Immature natural killer cell (primary cell): ENCODE results near the gene MOSPD3. TPM values are rescaled to one million over a fixed set of nuclear protein-coding genes. Genes with fewer than 3 reads are reported as not detected.

Experiments
- DNase-seq, 3 donors: peaks; one replicate each; pipeline ENCODE4 v3.0.0; 2022; ENCODE audit warnings: mixed read lengths in 1 of 3
- H3K27ac Mint-ChIP-seq, 6 donors: one replicate each; pipeline ENCODE4 v1.8.0; 2020; ENCODE audit warnings: mixed read lengths in 6 of 6, mild to moderate bottlenecking in 5 of 6, inconsistent platforms in 4 of 6, moderate library complexity in 3 of 6
- H3K27me3 Mint-ChIP-seq, 3 donors: one replicate each; pipeline ENCODE4 v1.8.0; 2020 to 2021; ENCODE audit warnings: low read depth in 3 of 3, mild to moderate bottlenecking in 3 of 3, mixed read lengths in 3 of 3, moderate library complexity in 3 of 3, inconsistent platforms in 1 of 3
- H3K36me3 Mint-ChIP-seq, 3 donors: one replicate each; pipeline ENCODE4 v1.8.0; 2020; ENCODE audit warnings: mixed read lengths in 3 of 3, inconsistent platforms in 2 of 3, mild to moderate bottlenecking in 2 of 3
- H3K4me1 Mint-ChIP-seq, 2 donors: one replicate each; pipeline ENCODE4 v1.8.0; 2020; ENCODE audit warnings: inconsistent platforms in 2 of 2, mild to moderate bottlenecking in 2 of 2, mixed read lengths in 2 of 2, moderate library complexity in 1 of 2
- H3K4me3 Mint-ChIP-seq, 5 donors: one replicate each; pipeline ENCODE4 v1.8.0; 2020; ENCODE audit warnings: mild to moderate bottlenecking in 5 of 5, mixed read lengths in 5 of 5, inconsistent platforms in 3 of 5, moderate library complexity in 3 of 5
- H3K9me3 Mint-ChIP-seq, 6 donors: one replicate each; pipeline ENCODE4 v1.8.0; 2020; ENCODE audit warnings: mild to moderate bottlenecking in 6 of 6, mixed read lengths in 6 of 6, inconsistent platforms in 4 of 6, moderate library complexity in 3 of 6
- polyA plus RNA-seq, 3 donors: library from polyadenylated mRNA; unstranded; fragments of 300-500 nt; fragmentation: Illumina TruSeq; gene quantifications; one replicate each; pipeline ENCODE4 v1.2.3, GENCODE V29; 2021

MOSPD3 gene
- polyA plus RNA-seq, 3 donors from 2014 or later, result 23.2 to 29.3 (median 27.0) TPM

DNA sequence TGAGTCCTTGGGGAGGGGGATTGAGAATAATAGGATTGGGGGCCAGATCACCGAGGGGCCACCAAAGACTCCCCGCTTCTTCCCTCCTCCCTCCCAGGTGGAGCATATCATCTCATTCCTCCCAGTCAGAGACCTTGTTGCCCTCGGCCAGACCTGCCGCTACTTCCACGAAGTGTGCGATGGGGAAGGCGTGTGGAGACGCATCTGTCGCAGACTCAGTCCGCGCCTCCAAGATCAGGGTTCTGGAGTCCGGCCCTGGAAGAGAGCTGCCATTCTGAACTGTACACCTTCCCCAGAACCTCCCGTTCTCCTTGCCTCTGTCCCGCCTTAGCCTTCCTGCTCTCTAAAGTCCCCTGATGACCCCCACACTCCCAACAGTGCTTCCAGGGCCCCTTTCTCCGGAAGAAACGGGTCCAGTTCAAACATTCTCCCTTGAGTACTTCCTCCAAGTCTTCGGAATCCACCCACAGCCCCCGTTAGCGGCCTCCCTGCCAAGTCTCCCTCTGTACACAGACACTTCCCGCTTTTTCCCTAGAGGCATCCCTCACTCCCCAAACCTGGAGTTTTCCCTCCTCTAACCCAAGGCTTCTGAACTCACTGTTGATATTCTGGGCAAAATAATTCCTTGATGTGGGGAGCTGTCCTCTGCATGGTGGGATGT, 22.1 kb upstream of the MOSPD3 start:
- no peak overlapping the region for H3K27ac Mint-ChIP-seq
- H3K9me3 Mint-ChIP-seq, result no peaks in the 10 kb centered on the region
- DNase-seq, result no peak
- H3K27me3 Mint-ChIP-seq, result peaks cover 8 to 16% (median 13%) of the 10 kb centered on the region in 3 donors
- H3K36me3 Mint-ChIP-seq, result peaks cover 0 to 3% (median 0%) of the 10 kb centered on the region in 3 donors
- peaks cover 14 to 20% of the 10 kb centered on the region in 2 donors for H3K4me1 Mint-ChIP-seq
- no peak overlapping the region for H3K4me3 Mint-ChIP-seq

DNA sequence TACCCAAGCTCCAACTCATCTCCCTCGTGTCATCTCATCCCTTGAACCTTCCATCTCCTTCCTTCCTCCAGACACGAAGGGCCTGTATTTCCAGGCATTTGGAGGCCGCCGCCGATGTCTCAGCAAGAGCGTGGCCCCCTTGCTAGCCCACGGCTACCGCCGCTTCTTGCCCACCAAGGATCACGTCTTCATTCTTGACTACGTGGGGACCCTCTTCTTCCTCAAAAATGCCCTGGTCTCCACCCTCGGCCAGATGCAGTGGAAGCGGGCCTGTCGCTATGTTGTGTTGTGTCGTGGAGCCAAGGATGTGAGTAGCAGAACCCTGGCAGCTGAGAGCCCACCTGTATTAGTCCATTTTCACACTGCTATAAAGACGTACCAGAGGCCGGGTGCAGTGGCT, 20.7 kb upstream of the MOSPD3 start:
- no peak overlapping the region for H3K4me3 Mint-ChIP-seq
- peaks cover 7 to 11% of the 10 kb centered on the region in 2 donors for H3K4me1 Mint-ChIP-seq
- H3K9me3 Mint-ChIP-seq, result no peaks in the 10 kb centered on the region
- peaks cover 0 to 6% (median 4%) of the 10 kb centered on the region in 3 donors for H3K27me3 Mint-ChIP-seq
- no peak for DNase-seq
- H3K36me3 Mint-ChIP-seq, result no peaks in the 10 kb centered on the region
- H3K27ac Mint-ChIP-seq, result no peak overlapping the region

DNA sequence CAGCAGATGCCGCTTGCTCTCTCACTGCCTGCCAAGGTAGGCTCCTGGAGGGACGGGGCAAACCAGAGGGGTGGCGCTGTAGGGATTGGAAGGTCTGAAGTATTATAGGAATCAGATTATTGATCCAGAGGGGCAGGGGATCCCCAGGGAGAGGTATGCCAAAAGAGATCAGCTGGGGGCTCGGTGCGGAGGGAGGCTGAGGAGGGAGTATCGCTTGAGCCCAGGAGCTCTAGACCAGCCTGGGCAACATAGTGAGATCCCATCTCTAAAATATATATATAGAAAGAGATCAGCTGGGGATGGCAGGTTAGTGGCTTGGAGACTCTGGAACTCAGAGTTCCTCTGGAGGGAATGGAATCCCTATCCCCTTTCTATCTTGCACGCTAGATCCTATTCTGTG, 17.2 kb upstream of the MOSPD3 start:
- no peaks in the 10 kb centered on the region for H3K9me3 Mint-ChIP-seq
- no peak overlapping the region for H3K27ac Mint-ChIP-seq
- peaks cover 0 to 5% of the 10 kb centered on the region in 2 donors for H3K4me1 Mint-ChIP-seq
- DNase-seq, result no peak
- H3K36me3 Mint-ChIP-seq, result no peaks in the 10 kb centered on the region
- H3K4me3 Mint-ChIP-seq, result no peak overlapping the region
- peaks cover 0 to 6% (median 5%) of the 10 kb centered on the region in 3 donors for H3K27me3 Mint-ChIP-seq

DNA sequence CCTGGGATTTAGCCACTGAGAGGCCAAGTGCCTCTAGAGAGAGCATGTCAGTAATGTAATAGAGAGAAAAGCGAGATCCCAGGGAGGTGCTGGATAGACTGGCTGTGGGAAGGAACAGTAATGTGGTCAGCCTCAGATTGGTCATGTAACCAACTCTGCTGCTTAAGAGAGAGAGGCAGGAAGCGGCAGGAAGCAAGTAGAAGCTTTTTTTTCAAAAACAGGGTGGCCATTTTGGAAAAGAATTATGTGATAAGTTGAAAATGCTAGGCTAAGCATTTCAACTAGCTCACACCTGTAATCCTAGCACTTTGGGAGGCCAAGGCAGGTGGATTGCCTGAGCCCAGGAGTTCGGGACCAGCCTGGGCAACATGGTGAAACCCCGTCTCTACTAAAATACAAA, 13.9 kb upstream of the MOSPD3 start:
- no peaks in the 10 kb centered on the region for H3K9me3 Mint-ChIP-seq
- DNase-seq, result no peak
- H3K27ac Mint-ChIP-seq, result peak overlapping the region in 1 of 6 donors; percentile 6
- peaks cover 4 to 7% of the 10 kb centered on the region in 2 donors for H3K4me1 Mint-ChIP-seq
- no peak overlapping the region for H3K4me3 Mint-ChIP-seq
- no peaks in the 10 kb centered on the region for H3K36me3 Mint-ChIP-seq
- H3K27me3 Mint-ChIP-seq, result peaks cover 0 to 4% (median 2%) of the 10 kb centered on the region in 3 donors

DNA sequence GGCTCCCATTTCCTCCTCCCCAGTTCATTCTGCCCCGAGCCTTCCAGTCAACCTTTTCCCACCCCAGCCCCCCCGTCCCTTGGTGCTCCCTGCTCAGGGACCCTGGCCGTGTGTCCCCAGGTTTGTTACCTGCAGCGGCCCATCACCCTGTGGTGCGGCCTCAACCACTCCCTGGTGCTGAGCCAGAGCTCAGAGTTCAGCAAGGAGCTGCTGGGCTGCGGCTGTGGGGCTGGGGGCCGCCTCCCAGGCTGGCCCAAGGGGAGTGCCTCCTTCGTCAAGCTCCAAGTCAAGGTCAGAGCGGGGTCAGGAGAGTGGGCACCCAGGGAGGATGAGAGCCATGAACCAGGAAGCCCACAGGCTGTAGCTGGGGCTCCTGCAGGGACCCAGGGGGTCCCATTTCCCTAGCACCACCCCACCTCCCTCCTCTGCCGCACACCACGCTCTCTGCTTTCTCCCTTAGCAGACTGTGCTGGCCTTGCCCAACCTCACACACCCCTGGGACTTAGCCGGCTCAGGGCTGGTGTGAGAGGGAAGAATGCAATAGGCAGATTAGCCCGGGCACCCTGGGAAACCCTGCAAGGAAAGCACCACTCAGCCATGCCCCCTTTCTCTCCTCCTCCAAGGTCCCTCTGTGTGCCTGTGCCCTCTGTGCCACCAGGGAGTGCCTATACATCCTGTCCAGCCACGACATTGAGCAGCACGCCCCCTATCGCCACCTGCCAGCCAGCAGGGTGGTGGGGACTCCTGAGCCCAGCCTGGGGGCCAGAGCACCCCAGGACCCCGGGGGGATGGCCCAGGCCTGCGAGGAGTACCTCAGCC, 12.2 kb upstream of the MOSPD3 start:
- no peaks in the 10 kb centered on the region for H3K36me3 Mint-ChIP-seq
- peaks cover 0 to 7% (median 2%) of the 10 kb centered on the region in 3 donors for H3K27me3 Mint-ChIP-seq
- H3K9me3 Mint-ChIP-seq, result no peaks in the 10 kb centered on the region
- no peak overlapping the region for H3K4me3 Mint-ChIP-seq
- peaks cover 13 to 17% of the 10 kb centered on the region in 2 donors for H3K4me1 Mint-ChIP-seq
- H3K27ac Mint-ChIP-seq, result no peak overlapping the region
- DNase-seq, result no peak

DNA sequence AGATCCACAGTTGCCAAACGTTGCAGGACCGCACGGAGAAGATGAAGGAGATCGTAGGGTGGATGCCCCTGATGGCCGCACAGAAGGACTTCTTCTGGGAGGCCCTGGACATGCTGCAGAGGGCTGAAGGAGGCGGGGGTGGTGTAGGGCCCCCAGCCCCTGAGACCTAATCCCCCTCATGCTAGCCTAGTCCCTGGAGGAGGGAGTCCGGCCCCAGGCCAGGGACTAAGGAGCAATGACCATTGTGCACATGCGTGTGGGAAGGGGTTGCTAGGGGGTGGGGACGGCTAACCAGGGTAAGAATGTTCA, 11.7 kb upstream of the MOSPD3 start:
- H3K4me1 Mint-ChIP-seq, result peaks cover 18 to 21% of the 10 kb centered on the region in 2 donors
- no peak for DNase-seq
- peaks cover 0 to 7% (median 0%) of the 10 kb centered on the region in 3 donors for H3K27me3 Mint-ChIP-seq
- H3K9me3 Mint-ChIP-seq, result no peaks in the 10 kb centered on the region
- H3K36me3 Mint-ChIP-seq, result no peaks in the 10 kb centered on the region
- H3K27ac Mint-ChIP-seq, result no peak overlapping the region
- no peak overlapping the region for H3K4me3 Mint-ChIP-seq

DNA sequence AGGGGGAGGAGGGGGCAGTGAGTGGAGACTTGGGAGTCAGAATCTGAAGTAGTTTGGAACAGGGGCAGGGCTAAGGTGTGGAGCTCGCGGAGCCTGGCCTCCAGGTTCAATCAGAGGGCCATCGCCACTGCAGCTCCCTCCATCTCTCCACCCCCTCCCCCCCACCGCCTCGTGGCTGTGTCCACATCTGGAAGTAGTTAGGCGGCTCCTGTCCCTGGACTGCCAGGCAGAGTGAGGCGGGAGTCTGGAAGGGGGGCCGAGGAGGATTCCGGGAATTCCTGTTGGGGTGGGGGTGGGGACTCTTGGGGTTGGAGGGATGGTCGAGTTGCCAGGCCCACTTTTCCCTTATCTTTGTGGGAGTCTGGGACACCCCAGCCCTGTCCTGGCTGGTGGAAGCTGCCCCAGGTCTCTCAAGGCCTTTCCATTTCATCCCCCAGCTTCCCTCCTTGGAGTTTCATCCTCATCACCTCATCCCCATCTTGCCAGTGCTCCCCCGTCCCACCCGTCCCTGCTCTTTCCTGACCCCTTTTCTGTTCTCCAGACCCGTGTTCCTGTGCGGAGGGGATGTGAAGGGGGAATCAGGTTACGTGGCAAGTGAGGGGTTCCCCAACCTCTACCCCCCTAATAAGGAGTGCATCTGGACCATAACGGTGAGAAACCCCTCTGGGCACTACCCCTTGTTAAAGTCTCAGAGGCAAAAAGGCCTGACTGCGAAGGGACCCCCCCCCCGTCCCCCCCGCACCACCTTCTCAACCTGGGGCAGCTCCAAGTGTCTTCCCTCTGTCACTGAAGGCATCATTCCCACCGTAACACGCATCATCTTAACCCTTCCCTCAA, 9.2 kb upstream of the MOSPD3 start:
- no peak for DNase-seq
- Mint-ChIP-seq H3K4me1 (peaks cover 21% of the 10 kb centered on the region in 2 donors), H3K36me3 (no peaks in the 10 kb centered on the region), H3K4me3 (peak overlapping the region; percentile 90 to 96 (median 91)), H3K9me3 (no peaks in the 10 kb centered on the region), H3K27me3 (peaks cover 0 to 5% (median 0%) of the 10 kb centered on the region in 3 donors), H3K27ac (peak overlapping the region; percentile 91 to 99 (median 98))

DNA sequence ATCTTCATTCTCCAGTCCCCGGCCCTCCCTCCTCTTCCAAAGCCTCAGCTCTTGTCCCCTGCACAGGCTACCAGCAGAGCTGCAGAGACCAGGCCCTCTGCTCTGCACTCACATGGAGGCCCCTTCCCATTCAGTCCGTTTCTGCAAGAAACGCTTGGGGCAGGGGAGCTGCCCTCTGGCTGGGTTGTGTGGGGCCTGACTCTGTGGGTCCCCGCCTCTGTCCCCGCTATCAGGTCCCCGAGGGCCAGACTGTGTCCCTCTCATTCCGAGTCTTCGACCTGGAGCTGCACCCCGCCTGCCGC, 8.7 kb upstream of the MOSPD3 start:
- Mint-ChIP-seq H3K27me3 (peaks cover 0 to 5% (median 0%) of the 10 kb centered on the region in 3 donors), H3K4me3 (peak overlapping the region; percentile 90 to 96 (median 91)), H3K27ac (peak overlapping the region; percentile 91 to 99 (median 98)), H3K36me3 (no peaks in the 10 kb centered on the region), H3K9me3 (no peaks in the 10 kb centered on the region), H3K4me1 (peaks cover 17 to 21% of the 10 kb centered on the region in 2 donors)
- DNase-seq, result no peak

- peak; percentile 83 to 88 (median 85) for DNase-seq
- H3K4me1 Mint-ChIP-seq, result peaks cover 17 to 21% of the 10 kb centered on the region in 2 donors
- peak overlapping the region; percentile 91 to 99 (median 98) for H3K27ac Mint-ChIP-seq
- no peaks in the 10 kb centered on the region for H3K9me3 Mint-ChIP-seq
- H3K36me3 Mint-ChIP-seq, result no peaks in the 10 kb centered on the region
- peaks cover 0 to 5% (median 0%) of the 10 kb centered on the region in 3 donors for H3K27me3 Mint-ChIP-seq
- H3K4me3 Mint-ChIP-seq, result peak overlapping the region; percentile 90 to 96 (median 91)
These were observed 8.0 kb upstream of the MOSPD3 start for GRCh38 chr7:100604028-100604975.

GRCh38 chr7:100604976-100605911, 7.1 kb upstream of the MOSPD3 start:
- Mint-ChIP-seq H3K36me3 (no peaks in the 10 kb centered on the region), H3K4me3 (peak overlapping the region; percentile 80 to 91 (median 90)), H3K27me3 (peaks cover 0 to 8% (median 0%) of the 10 kb centered on the region in 3 donors), H3K4me1 (peaks cover 17 to 23% of the 10 kb centered on the region in 2 donors), H3K9me3 (no peaks in the 10 kb centered on the region), H3K27ac (peak overlapping the region in 5 of 6 donors; percentile 39 to 87 (median 82))
- DNase-seq, result peak; percentile 26 to 32 (median 28)

GRCh38 chr7:100606313-100606712, 6.0 kb upstream of the MOSPD3 start:
- H3K4me3 Mint-ChIP-seq, result peak overlapping the region in 3 of 5 donors; percentile 68 to 90 (median 80)
- H3K27me3 Mint-ChIP-seq, result peaks cover 0 to 8% (median 0%) of the 10 kb centered on the region in 3 donors
- no peak overlapping the region for H3K27ac Mint-ChIP-seq
- no peaks in the 10 kb centered on the region for H3K9me3 Mint-ChIP-seq
- DNase-seq, result no peak
- H3K4me1 Mint-ChIP-seq, result peaks cover 17 to 25% of the 10 kb centered on the region in 2 donors
- H3K36me3 Mint-ChIP-seq, result no peaks in the 10 kb centered on the region

- Mint-ChIP-seq H3K27me3 (peaks cover 3 to 11% (median 3%) of the 10 kb centered on the region in 3 donors), H3K4me3 (peak overlapping the region in 2 of 5 donors; percentile 36 to 47), H3K27ac (peak overlapping the region in 1 of 6 donors; percentile 40), H3K9me3 (no peaks in the 10 kb centered on the region), H3K4me1 (peaks cover 22 to 31% of the 10 kb centered on the region in 2 donors), H3K36me3 (no peaks in the 10 kb centered on the region)
- DNase-seq, result no peak
These were observed 5.2 kb upstream of the MOSPD3 start for GRCh38 chr7:100607111-100607510.
